ENCODE results near the gene CCDC27. TPM values are rescaled to one million over a fixed set of nuclear protein-coding genes. Genes with fewer than 3 reads are reported as not detected.

The CCDC27 gene
- polyA plus RNA-seq, 3 donors = not detected

- Mint-ChIP-seq H3K27ac (peak overlapping the region in 1 of 7 donors; percentile 61), H3K4me1 (no peaks in the 10 kb centered on the region), H3K9me3 (no peaks in the 10 kb centered on the region), H3K27me3 (ENCODE audit: low read depth in 3 of 3) (peaks cover 2 to 11% (median 5%) of the 10 kb centered on the region in 3 donors), H3K4me3 (no peak overlapping the region), H3K36me3 (no peaks in the 10 kb centered on the region)
- intact Hi-C loops (cut with micrococcal nuclease) = loop anchor here in 1 of 2 donors (10.0 kb wide), 2 partner anchors 162 to 232 kb away; no protein-coding TSS in a partner anchor
- DNase-seq = no peak
- Histone ChIP-seq H3K9ac (ENCODE audit: insufficient read depth, low read length, poor library complexity, severe bottlenecking) (no peak overlapping the region), H3K27me3 (ENCODE audit: control insufficient read depth in 2 of 2, insufficient read depth in 2 of 2, low read length in 2 of 2) (no peaks in the 10 kb centered on the region), H3K9me3 (replicated peaks in 1 of 2; ENCODE audit: control insufficient read depth in 1 of 2, insufficient read depth in 1 of 2, low read length in 2 of 2) (no peaks in the 10 kb centered on the region), H3K36me3 (replicated peaks in 1 of 2; ENCODE audit: control insufficient read depth in 1 of 2, insufficient read depth in 2 of 2, low read length in 2 of 2) (no peaks in the 10 kb centered on the region), H4K20me1 (ENCODE audit: insufficient read depth, low read length) (no peaks in the 10 kb centered on the region), H3K4me3 (replicated peaks in 1 of 3; ENCODE audit: low read depth in 2 of 3, low read length in 3 of 3) (no peak overlapping the region), H3K79me2 (ENCODE audit: insufficient read depth, low read length) (no peaks in the 10 kb centered on the region), H3K4me1 (ENCODE audit: control insufficient read depth in 1 of 2, insufficient read depth in 2 of 2, low read length in 2 of 2) (no peaks in the 10 kb centered on the region), H3K27ac (ENCODE audit: low read depth in 1 of 2, low read length in 2 of 2) (no peak overlapping the region), H3K4me2 (replicated peaks; ENCODE audit: extremely low read depth, low read length, poor library complexity, severe bottlenecking) (no peak overlapping the region), H2AFZ (ENCODE audit: insufficient read depth, low read depth, low read length, poor library complexity, severe bottlenecking) (no peak overlapping the region)
- WGBS (ENCODE audit: insufficient coverage) = 51% methylated on average over 32 of the region's 37 CpGs
- TF ChIP-seq CTCF (IDR thresholded peaks at IDR 0.05) = no peak
Measured at GRCh38 chr1:3727042-3727824, 25.0 kb upstream of the CCDC27 start.

GRCh38 chr1:3727825-3728776 lies 24.1 kb upstream of the CCDC27 start:
- Mint-ChIP-seq H3K4me3 (no peak overlapping the region), H3K27me3 (ENCODE audit: low read depth in 3 of 3) (peaks cover 2 to 15% (median 7%) of the 10 kb centered on the region in 3 donors), H3K27ac (no peak overlapping the region), H3K4me1 (no peaks in the 10 kb centered on the region), H3K36me3 (no peaks in the 10 kb centered on the region), H3K9me3 (no peaks in the 10 kb centered on the region)
- no peaks in the 10 kb centered on the region for H3K36me3 ChIP-seq (replicated peaks in 1 of 2; ENCODE audit: control insufficient read depth in 1 of 2, insufficient read depth in 2 of 2, low read length in 2 of 2)
- H3K9me3 ChIP-seq (replicated peaks in 1 of 2; ENCODE audit: control insufficient read depth in 1 of 2, insufficient read depth in 1 of 2, low read length in 2 of 2) = no peaks in the 10 kb centered on the region
- no peak overlapping the region for H2AFZ ChIP-seq (ENCODE audit: insufficient read depth, low read depth, low read length, poor library complexity, severe bottlenecking)
- DNase-seq = no peak
- H3K4me3 ChIP-seq (replicated peaks in 1 of 3; ENCODE audit: low read depth in 2 of 3, low read length in 3 of 3) = no peak overlapping the region
- H3K27ac ChIP-seq (ENCODE audit: low read depth in 1 of 2, low read length in 2 of 2) = no peak overlapping the region
- H4K20me1 ChIP-seq (ENCODE audit: insufficient read depth, low read length) = no peaks in the 10 kb centered on the region
- no peak overlapping the region for H3K9ac ChIP-seq (ENCODE audit: insufficient read depth, low read length, poor library complexity, severe bottlenecking)
- no peak overlapping the region for H3K4me2 ChIP-seq (replicated peaks; ENCODE audit: extremely low read depth, low read length, poor library complexity, severe bottlenecking)
- WGBS (ENCODE audit: insufficient coverage) = 91% methylated on average over 29 of the region's 31 CpGs
- no peaks in the 10 kb centered on the region for H3K27me3 ChIP-seq (ENCODE audit: control insufficient read depth in 2 of 2, insufficient read depth in 2 of 2, low read length in 2 of 2)
- H3K79me2 ChIP-seq (ENCODE audit: insufficient read depth, low read length) = no peaks in the 10 kb centered on the region
- no peaks in the 10 kb centered on the region for H3K4me1 ChIP-seq (ENCODE audit: control insufficient read depth in 1 of 2, insufficient read depth in 2 of 2, low read length in 2 of 2)
- no peak for TF ChIP-seq CTCF (IDR thresholded peaks at IDR 0.05)
- intact Hi-C loops (cut with micrococcal nuclease) = loop anchor here in 1 of 2 donors (10.0 kb wide), 2 partner anchors 163 to 233 kb away; no protein-coding TSS in a partner anchor
